Right cardiac atrium (tissue), 5 donors: ENCODE data around the gene FHL2. TPM values are rescaled to one million over a fixed set of nuclear protein-coding genes. Genes with fewer than 3 reads are reported as not detected.
A peak's percentile ranks its signal among the peaks of the same experiment; 100 is the strongest.

ENCODE experiments used
- ATAC-seq, 2 donors: fragments of 200-7000 bp; cut with Tn5 transposase; one replicate each; pipeline versions ENCODE4 v1.8.0 to v1.9.1; 2020; ENCODE audit warnings: moderate library complexity in 2 of 2, mild to moderate bottlenecking in 1 of 2
- DNase-seq, 3 donors: peaks; one replicate each; pipeline ENCODE4 v3.0.0-alpha.2; 2020
- H3K27ac ChIP-seq: one replicate; pipeline ENCODE4 v1.5.1; 2013; ENCODE audit warnings: mild to moderate bottlenecking, low read length, control low read depth, moderate library complexity
- H3K27me3 ChIP-seq: one replicate; pipeline ENCODE4 v1.6.1; 2013; ENCODE audit not compliant: control insufficient read depth, insufficient read depth
- H3K4me1 ChIP-seq: one replicate; pipeline ENCODE4 v1.6.1; 2013; ENCODE audit warnings: low read length; ENCODE audit not compliant: control insufficient read depth, insufficient read depth
- H3K4me3 ChIP-seq: one replicate; pipeline ENCODE4 v1.5.1; 2013; ENCODE audit warnings: low read length, control low read depth
- H3K9me3 ChIP-seq: one replicate; pipeline ENCODE4 v1.6.1; 2013; ENCODE audit warnings: low read length; ENCODE audit not compliant: control insufficient read depth
- WGBS: extraction: QIAGEN DNeasy Blood & Tissue Kit; methylation state at CpG from one replicate; pipeline ENCODE4 v1.1.7; 2013; 5-methylcytosine and 5-hydroxymethylcytosine counted together
- intact Hi-C, 4 donors: fragments of 100-400 bp; cut with DNase I; formaldehyde crosslinking; loops; one replicate each; pipeline versions ENCODE4 v1.11.0 to v1.14.0; 2022 to 2023
- polyA plus RNA-seq: library from polyadenylated mRNA; stranded (reverse); fragments of 200-250 nt; gene quantifications from one replicate; pipeline ENCODE4 v1.2.3, GENCODE V29; 2013
- total RNA-seq, 4 donors: library from RNA; stranded (reverse); fragmentation: NEBNext Ultra II Directional; extraction: Animal tissue kit (Norgen Biotek cat#: 25700); gene quantifications; one replicate each; pipeline ENCODE4 v1.2.1, GENCODE V29; 2021
- donor health status: healthy with polysubstance abuse.
- donor health status: DM: no; HTN: yes; CAD: no.
- donor health status: DM: no; HTN: no; CAD: no.
- donor health status: DM: no; HTN: yes; CAD: no; lungs with severe emphysema.
- donor health status: DM: yes; HTN: yes; CAD: no.

FHL2 gene
- total and polyA plus RNA-seq, 5 donors: 410 to 631 (median 457) TPM

- no peaks in the 10 kb centered on the region for H3K9me3 ChIP-seq
- H3K27ac ChIP-seq: peak overlapping the region; percentile 15
- peaks cover 15% of the 10 kb centered on the region for H3K4me1 ChIP-seq
- intact Hi-C loops: no loop called here
- peak in 1 of 2 donors; percentile 10 for ATAC-seq
- 62% methylated on average over 7 of the region's 7 CpGs for WGBS
- H3K27me3 ChIP-seq: no peaks in the 10 kb centered on the region
- no peak for DNase-seq
- no peak overlapping the region for H3K4me3 ChIP-seq
Measured at GRCh38 chr2:105407946-105408743, 9.3 kb upstream of the FHL2 start.

GRCh38 chr2:105406221-105406620 lies 7.4 kb upstream of the FHL2 start:
- ATAC-seq (no peak), DNase-seq (no peak)
- Histone ChIP-seq H3K27me3 (no peaks in the 10 kb centered on the region), H3K27ac (peak overlapping the region; percentile 36), H3K4me1 (peaks cover 14% of the 10 kb centered on the region), H3K4me3 (no peak overlapping the region), H3K9me3 (no peaks in the 10 kb centered on the region)
- WGBS: 36% methylated on average over 5 of the region's 5 CpGs
- intact Hi-C loops: no loop called here

GRCh38 chr2:105405291-105405690 lies 6.4 kb upstream of the FHL2 start:
- Histone ChIP-seq H3K9me3 (no peaks in the 10 kb centered on the region), H3K4me1 (peaks cover 14% of the 10 kb centered on the region), H3K4me3 (no peak overlapping the region), H3K27ac (peak overlapping the region; percentile 13), H3K27me3 (no peaks in the 10 kb centered on the region)
- intact Hi-C loops: no loop called here
- DNase-seq (no peak), ATAC-seq (no peak)
- 85% methylated on average over 4 of the region's 4 CpGs for WGBS

- H3K27ac ChIP-seq: no peak overlapping the region
- no peaks in the 10 kb centered on the region for H3K27me3 ChIP-seq
- no peaks in the 10 kb centered on the region for H3K9me3 ChIP-seq
- WGBS: 77% methylated on average over 3 of the region's 3 CpGs
- no peak overlapping the region for H3K4me3 ChIP-seq
- intact Hi-C loops: no loop called here
- ATAC-seq: no peak
- peaks cover 11% of the 10 kb centered on the region for H3K4me1 ChIP-seq
- no peak for DNase-seq
Measured at GRCh38 chr2:105404736-105405135, 5.9 kb upstream of the FHL2 start.

- intact Hi-C loops: no loop called here
- Histone ChIP-seq H3K27me3 (no peaks in the 10 kb centered on the region), H3K9me3 (no peaks in the 10 kb centered on the region), H3K27ac (peak overlapping the region; percentile 90), H3K4me1 (peaks cover 17% of the 10 kb centered on the region), H3K4me3 (no peak overlapping the region)
- ATAC-seq (peak; percentile 31 to 47), DNase-seq (no peak)
- 55% methylated on average over 14 of the region's 14 CpGs for WGBS
Measured at GRCh38 chr2:105403783-105404698, 5.2 kb upstream of the FHL2 start.

GRCh38 chr2:105403241-105403782 lies 4.5 kb upstream of the FHL2 start:
- Histone ChIP-seq H3K4me1 (peaks cover 17% of the 10 kb centered on the region), H3K4me3 (no peak overlapping the region), H3K27me3 (no peaks in the 10 kb centered on the region), H3K9me3 (no peaks in the 10 kb centered on the region), H3K27ac (peak overlapping the region; percentile 90)
- ATAC-seq: no peak
- intact Hi-C loops: no loop called here
- 63% methylated on average over 8 of the region's 8 CpGs for WGBS
- no peak for DNase-seq

- intact Hi-C loops: no loop called here
- Histone ChIP-seq H3K4me3 (no peak overlapping the region), H3K27me3 (no peaks in the 10 kb centered on the region), H3K4me1 (peaks cover 17% of the 10 kb centered on the region), H3K9me3 (no peaks in the 10 kb centered on the region), H3K27ac (no peak overlapping the region)
- ATAC-seq: no peak
- WGBS: 89% methylated on average over 2 of the region's 2 CpGs
- DNase-seq: no peak
Measured at GRCh38 chr2:105402809-105403208, 4.0 kb upstream of the FHL2 start.

- DNase-seq (no peak), ATAC-seq (no peak)
- intact Hi-C loops: no loop called here
- WGBS: 90% methylated on average over 7 of the region's 7 CpGs
- Histone ChIP-seq H3K4me3 (no peak overlapping the region), H3K9me3 (no peaks in the 10 kb centered on the region), H3K27ac (no peak overlapping the region), H3K4me1 (peaks cover 17% of the 10 kb centered on the region), H3K27me3 (no peaks in the 10 kb centered on the region)
Measured at GRCh38 chr2:105401867-105402266, 3.0 kb upstream of the FHL2 start.

GRCh38 chr2:105400138-105400540 lies 1.3 kb upstream of the FHL2 start:
- Histone ChIP-seq H3K9me3 (no peaks in the 10 kb centered on the region), H3K27me3 (no peaks in the 10 kb centered on the region), H3K27ac (no peak overlapping the region), H3K4me3 (no peak overlapping the region), H3K4me1 (peaks cover 17% of the 10 kb centered on the region)
- 89% methylated on average over 7 of the region's 7 CpGs for WGBS
- ATAC-seq (no peak), DNase-seq (no peak)
- intact Hi-C loops: no loop called here

GRCh38 chr2:105399207-105399861 lies 483 bp upstream of the FHL2 start:
- peak in 1 of 3 donors; percentile 71 for DNase-seq

More at GRCh38 chr2:105399207-105399861, 483 bp upstream of the FHL2 start:
- H3K9me3 ChIP-seq: no peaks in the 10 kb centered on the region
- intact Hi-C loops: no loop called here
- H3K4me3 ChIP-seq: peak overlapping the region; percentile 85
- H3K27me3 ChIP-seq: no peaks in the 10 kb centered on the region
- WGBS: 35% methylated on average over 38 of the region's 38 CpGs
- H3K27ac ChIP-seq: peak overlapping the region; percentile 86
- H3K4me1 ChIP-seq: peaks cover 15% of the 10 kb centered on the region
- peak; percentile 4 to 10 for ATAC-seq
